ENCODE results near the gene BCR. TPM values are rescaled to one million over a fixed set of nuclear protein-coding genes. Genes with fewer than 3 reads are reported as not detected.

BCR gene
- total and polyA plus RNA-seq, 2 of the 8 experiments (the other 6 are each of a cell fraction or from before 2014, with no cell fraction given): 66.7 to 130 TPM

DNA sequence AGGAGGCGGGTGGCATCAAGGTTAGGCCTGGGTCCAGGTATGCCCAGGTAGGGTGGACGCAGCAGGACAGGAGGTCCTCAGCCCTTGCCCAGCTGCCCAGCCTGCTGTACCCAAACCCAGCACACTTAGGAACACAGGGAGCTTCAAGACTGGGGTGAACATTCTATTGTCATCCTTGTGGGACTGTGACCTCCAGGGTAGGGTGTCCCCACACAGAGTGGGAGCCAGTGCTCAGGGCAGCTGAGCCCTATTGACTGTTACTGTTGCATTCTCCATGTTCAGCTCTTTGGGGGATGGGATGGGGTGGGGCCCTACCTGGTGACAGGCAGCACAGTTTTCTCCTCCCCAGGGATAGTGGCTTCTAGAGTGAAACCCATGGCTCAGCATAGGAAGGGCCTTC lies 106.0 kb downstream of the BCR start (continued):
- TF ChIP-seq, protein P1, sequence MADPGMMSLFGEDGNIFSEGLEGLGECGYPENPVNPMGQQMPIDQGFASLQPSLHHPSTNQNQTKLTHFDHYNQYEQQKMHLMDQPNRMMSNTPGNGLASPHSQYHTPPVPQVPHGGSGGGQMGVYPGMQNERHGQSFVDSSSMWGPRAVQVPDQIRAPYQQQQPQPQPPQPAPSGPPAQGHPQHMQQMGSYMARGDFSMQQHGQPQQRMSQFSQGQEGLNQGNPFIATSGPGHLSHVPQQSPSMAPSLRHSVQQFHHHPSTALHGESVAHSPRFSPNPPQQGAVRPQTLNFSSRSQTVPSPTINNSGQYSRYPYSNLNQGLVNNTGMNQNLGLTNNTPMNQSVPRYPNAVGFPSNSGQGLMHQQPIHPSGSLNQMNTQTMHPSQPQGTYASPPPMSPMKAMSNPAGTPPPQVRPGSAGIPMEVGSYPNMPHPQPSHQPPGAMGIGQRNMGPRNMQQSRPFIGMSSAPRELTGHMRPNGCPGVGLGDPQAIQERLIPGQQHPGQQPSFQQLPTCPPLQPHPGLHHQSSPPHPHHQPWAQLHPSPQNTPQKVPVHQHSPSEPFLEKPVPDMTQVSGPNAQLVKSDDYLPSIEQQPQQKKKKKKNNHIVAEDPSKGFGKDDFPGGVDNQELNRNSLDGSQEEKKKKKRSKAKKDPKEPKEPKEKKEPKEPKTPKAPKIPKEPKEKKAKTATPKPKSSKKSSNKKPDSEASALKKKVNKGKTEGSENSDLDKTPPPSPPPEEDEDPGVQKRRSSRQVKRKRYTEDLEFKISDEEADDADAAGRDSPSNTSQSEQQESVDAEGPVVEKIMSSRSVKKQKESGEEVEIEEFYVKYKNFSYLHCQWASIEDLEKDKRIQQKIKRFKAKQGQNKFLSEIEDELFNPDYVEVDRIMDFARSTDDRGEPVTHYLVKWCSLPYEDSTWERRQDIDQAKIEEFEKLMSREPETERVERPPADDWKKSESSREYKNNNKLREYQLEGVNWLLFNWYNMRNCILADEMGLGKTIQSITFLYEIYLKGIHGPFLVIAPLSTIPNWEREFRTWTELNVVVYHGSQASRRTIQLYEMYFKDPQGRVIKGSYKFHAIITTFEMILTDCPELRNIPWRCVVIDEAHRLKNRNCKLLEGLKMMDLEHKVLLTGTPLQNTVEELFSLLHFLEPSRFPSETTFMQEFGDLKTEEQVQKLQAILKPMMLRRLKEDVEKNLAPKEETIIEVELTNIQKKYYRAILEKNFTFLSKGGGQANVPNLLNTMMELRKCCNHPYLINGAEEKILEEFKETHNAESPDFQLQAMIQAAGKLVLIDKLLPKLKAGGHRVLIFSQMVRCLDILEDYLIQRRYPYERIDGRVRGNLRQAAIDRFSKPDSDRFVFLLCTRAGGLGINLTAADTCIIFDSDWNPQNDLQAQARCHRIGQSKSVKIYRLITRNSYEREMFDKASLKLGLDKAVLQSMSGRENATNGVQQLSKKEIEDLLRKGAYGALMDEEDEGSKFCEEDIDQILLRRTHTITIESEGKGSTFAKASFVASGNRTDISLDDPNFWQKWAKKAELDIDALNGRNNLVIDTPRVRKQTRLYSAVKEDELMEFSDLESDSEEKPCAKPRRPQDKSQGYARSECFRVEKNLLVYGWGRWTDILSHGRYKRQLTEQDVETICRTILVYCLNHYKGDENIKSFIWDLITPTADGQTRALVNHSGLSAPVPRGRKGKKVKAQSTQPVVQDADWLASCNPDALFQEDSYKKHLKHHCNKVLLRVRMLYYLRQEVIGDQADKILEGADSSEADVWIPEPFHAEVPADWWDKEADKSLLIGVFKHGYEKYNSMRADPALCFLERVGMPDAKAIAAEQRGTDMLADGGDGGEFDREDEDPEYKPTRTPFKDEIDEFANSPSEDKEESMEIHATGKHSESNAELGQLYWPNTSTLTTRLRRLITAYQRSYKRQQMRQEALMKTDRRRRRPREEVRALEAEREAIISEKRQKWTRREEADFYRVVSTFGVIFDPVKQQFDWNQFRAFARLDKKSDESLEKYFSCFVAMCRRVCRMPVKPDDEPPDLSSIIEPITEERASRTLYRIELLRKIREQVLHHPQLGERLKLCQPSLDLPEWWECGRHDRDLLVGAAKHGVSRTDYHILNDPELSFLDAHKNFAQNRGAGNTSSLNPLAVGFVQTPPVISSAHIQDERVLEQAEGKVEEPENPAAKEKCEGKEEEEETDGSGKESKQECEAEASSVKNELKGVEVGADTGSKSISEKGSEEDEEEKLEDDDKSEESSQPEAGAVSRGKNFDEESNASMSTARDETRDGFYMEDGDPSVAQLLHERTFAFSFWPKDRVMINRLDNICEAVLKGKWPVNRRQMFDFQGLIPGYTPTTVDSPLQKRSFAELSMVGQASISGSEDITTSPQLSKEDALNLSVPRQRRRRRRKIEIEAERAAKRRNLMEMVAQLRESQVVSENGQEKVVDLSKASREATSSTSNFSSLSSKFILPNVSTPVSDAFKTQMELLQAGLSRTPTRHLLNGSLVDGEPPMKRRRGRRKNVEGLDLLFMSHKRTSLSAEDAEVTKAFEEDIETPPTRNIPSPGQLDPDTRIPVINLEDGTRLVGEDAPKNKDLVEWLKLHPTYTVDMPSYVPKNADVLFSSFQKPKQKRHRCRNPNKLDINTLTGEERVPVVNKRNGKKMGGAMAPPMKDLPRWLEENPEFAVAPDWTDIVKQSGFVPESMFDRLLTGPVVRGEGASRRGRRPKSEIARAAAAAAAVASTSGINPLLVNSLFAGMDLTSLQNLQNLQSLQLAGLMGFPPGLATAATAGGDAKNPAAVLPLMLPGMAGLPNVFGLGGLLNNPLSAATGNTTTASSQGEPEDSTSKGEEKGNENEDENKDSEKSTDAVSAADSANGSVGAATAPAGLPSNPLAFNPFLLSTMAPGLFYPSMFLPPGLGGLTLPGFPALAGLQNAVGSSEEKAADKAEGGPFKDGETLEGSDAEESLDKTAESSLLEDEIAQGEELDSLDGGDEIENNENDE (IDR thresholded peaks at IDR 0.05; ENCODE audit: insufficient replicate concordance, low read length): no peak
- TF ChIP-seq RBBP5 (IDR thresholded peaks at IDR 0.05; ENCODE audit: borderline replicate concordance, low read depth, low read length): no peak

Measured in H1 (cell line).